GM13976 (cell line): ENCODE data around the gene CCR2.

Experiments
- DNase-seq: peaks from one replicate; pipeline ENCODE4 v3.0.0; 2012; ENCODE audit warnings: low spot score
- CTCF ChIP-seq: IDR thresholded peaks from 2 replicates; pipeline ENCODE4 v1.5.1; 2012; ENCODE audit warnings: borderline replicate concordance, mild to moderate bottlenecking; ENCODE audit not compliant: insufficient read depth; ENCODE audit errors: extremely low read depth, missing control alignments, control extremely low read depth
- in situ Hi-C: fragments of 300-500 bp; cut with MboI; formaldehyde crosslinking; loops from one replicate; pipeline ENCODE4 v1.12.0; 2022; ENCODE audit warnings: low sequenced_read_pairs, mixed read lengths, inconsistent platforms; ENCODE audit not compliant: unreplicated experiment

The CCR2 gene

GRCh38 chr3:46375218-46375617 is 21.3 kb downstream of the CCR2 start:
- in situ Hi-C loops, result loop anchor here (10.0 kb wide), 2 partner anchors 290 to 430 kb away; partner anchors contain the start of gene CXCR6
- DNase-seq, result no peak
- no peak for TF ChIP-seq CTCF

GRCh38 chr3:46375814-46376213 is 21.9 kb downstream of the CCR2 start:
- in situ Hi-C loops, result loop anchor here (10.0 kb wide), 2 partner anchors 291 to 431 kb away; partner anchors contain the start of gene CXCR6
- no peak for TF ChIP-seq CTCF
- no peak for DNase-seq

- in situ Hi-C loops, result loop anchor here (10.0 kb wide), 2 partner anchors 294 to 434 kb away; partner anchors contain the start of gene CXCR6
- DNase-seq, result peak; percentile 59
- peak; percentile 68 for TF ChIP-seq CTCF
Measured at GRCh38 chr3:46378426-46378942, 24.6 kb downstream of the CCR2 start.

GRCh38 chr3:46380471-46381221 is 26.7 kb downstream of the CCR2 start:
- DNase-seq, result no peak
- in situ Hi-C loops, result no loop called here
- no peak for TF ChIP-seq CTCF

GRCh38 chr3:46381625-46382024 is 27.7 kb downstream of the CCR2 start:
- DNase-seq, result no peak
- no peak for TF ChIP-seq CTCF
- in situ Hi-C loops, result no loop called here

- no peak for TF ChIP-seq CTCF
- DNase-seq, result no peak
- in situ Hi-C loops, result no loop called here
Measured at GRCh38 chr3:46383211-46383950, 29.5 kb downstream of the CCR2 start.
